Measurements from ENCODE around the gene ODF2. TPM values are rescaled to one million over a fixed set of nuclear protein-coding genes. Genes with fewer than 3 reads are reported as not detected.
A peak's percentile ranks its signal among the peaks of the same experiment; 100 is the strongest.
"Not testable (repeated sequence)": the region's sequence is repeated elsewhere in the genome, so short reads cannot be mapped to it uniquely, and the experiment has no call there.

ODF2 gene
- total RNA-seq, 1 experiment from 2014 or later, result 37.3 TPM

DNA sequence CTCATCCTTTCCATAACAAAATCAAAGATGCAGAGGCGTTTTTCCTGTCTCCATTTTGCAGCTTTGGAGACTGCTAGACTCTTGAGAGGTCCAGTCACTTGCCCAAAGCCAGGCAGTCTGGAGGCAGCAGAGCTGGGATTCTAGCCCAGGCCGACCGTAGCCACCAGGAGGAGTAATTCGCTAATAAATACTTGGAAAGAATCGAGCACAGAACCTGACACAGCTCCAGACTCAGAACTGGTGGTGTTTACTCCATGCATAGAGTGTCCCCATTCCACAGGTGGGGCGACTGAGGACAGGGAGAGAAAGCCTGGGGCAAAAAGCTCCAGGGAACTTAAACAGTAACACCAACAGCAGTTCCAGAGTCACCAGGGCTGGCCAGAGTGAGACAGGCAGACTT lies 45.8 kb upstream of the ODF2 start:
- CTCF ChIA-PET, result interaction anchor here (0.9 to 2.9 kb wide), 4 partner anchors 10 to 51 kb away, joined by 3 to 12 read pairs (median 8); no protein-coding TSS in a partner anchor
- no peaks in the 10 kb centered on the region for H3K4me1 Mint-ChIP-seq (ENCODE audit: insufficient read depth, unreplicated experiment)
- intact Hi-C loops (cut with micrococcal nuclease), result loop anchor here (10.0 kb wide), 1 partner anchor 45 kb away; no protein-coding TSS in a partner anchor
- POLR2A ChIA-PET, result interaction anchor here (0.6 to 0.8 kb wide), 2 partner anchors 10 to 48 kb away, joined by 3 read pairs; no protein-coding TSS in a partner anchor
- H3K9me3 Mint-ChIP-seq (ENCODE audit: unreplicated experiment), result no peaks in the 10 kb centered on the region
- H3K27me3 Mint-ChIP-seq (ENCODE audit: insufficient read depth, unreplicated experiment), result peaks cover 17% of the 10 kb centered on the region
- no peaks in the 10 kb centered on the region for H3K36me3 Mint-ChIP-seq (ENCODE audit: insufficient read depth, unreplicated experiment)
- TF ChIP-seq, protein P1, sequence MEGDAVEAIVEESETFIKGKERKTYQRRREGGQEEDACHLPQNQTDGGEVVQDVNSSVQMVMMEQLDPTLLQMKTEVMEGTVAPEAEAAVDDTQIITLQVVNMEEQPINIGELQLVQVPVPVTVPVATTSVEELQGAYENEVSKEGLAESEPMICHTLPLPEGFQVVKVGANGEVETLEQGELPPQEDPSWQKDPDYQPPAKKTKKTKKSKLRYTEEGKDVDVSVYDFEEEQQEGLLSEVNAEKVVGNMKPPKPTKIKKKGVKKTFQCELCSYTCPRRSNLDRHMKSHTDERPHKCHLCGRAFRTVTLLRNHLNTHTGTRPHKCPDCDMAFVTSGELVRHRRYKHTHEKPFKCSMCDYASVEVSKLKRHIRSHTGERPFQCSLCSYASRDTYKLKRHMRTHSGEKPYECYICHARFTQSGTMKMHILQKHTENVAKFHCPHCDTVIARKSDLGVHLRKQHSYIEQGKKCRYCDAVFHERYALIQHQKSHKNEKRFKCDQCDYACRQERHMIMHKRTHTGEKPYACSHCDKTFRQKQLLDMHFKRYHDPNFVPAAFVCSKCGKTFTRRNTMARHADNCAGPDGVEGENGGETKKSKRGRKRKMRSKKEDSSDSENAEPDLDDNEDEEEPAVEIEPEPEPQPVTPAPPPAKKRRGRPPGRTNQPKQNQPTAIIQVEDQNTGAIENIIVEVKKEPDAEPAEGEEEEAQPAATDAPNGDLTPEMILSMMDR (IDR thresholded peaks at IDR 0.05; ENCODE audit: unreplicated experiment), result no peak
- no peak for DNase-seq (ENCODE audit: unreplicated experiment)
- BruUV-seq (replicated peaks), result no TSS peak
- H3K27ac Mint-ChIP-seq (ENCODE audit: low read depth, unreplicated experiment), result no peak overlapping the region
- H3K4me3 Mint-ChIP-seq (ENCODE audit: unreplicated experiment), result no peak overlapping the region

DNA sequence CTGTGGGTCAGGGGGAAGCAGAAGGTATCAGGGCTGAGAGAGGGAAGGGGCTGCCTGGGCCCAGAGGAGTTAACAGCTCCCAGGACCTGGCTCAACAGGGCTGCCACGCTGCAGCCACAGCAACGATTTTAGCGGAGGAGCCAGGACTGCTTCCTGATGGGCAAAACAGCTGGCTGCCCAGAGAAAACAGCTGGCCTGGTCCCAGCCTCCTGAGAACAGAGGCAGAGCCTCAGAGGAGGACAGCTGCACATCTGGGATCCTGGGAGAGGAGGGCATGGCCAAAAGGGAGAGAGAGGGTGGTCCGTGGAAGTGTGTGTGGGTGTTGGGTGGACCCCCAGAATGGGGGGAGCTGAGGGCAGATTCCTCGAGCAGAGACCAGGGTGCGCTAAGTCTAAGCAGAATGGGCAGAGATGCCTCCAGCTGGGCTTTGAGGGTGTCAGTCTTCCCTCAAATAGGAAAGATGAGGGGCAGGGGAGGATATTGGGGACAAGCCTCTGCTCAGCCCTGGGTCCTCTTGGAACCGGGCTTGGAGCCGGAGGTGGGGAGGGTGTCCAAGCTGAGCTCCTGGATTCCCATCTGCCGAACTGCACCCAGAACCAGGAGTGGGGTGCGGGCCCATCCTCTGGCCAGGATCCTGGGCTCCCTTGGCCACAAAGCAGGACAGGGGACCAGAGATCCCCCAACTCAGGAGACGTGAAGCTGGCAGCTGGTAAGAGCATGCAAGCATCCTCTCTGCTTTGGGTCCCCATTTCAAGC lies 44.3 kb upstream of the ODF2 start:
- TF ChIP-seq, protein P1 (IDR thresholded peaks at IDR 0.05; ENCODE audit: unreplicated experiment), result no peak
- intact Hi-C loops (cut with micrococcal nuclease), result loop anchor here (2.0 to 10.0 kb wide), 2 partner anchors 47 to 117 kb away; no protein-coding TSS in a partner anchor
- BruUV-seq (replicated peaks), result no TSS peak
- Mint-ChIP-seq H3K4me1 (ENCODE audit: insufficient read depth, unreplicated experiment) (no peaks in the 10 kb centered on the region), H3K27ac (ENCODE audit: low read depth, unreplicated experiment) (no peak overlapping the region), H3K9me3 (ENCODE audit: unreplicated experiment) (no peaks in the 10 kb centered on the region), H3K4me3 (ENCODE audit: unreplicated experiment) (no peak overlapping the region), H3K36me3 (ENCODE audit: insufficient read depth, unreplicated experiment) (no peaks in the 10 kb centered on the region), H3K27me3 (ENCODE audit: insufficient read depth, unreplicated experiment) (peaks cover 33% of the 10 kb centered on the region)
- CTCF ChIA-PET, result interaction anchor here (0.6 to 2.9 kb wide), 7 partner anchors 8 to 212 kb away, joined by 3 to 12 read pairs (median 3); no protein-coding TSS in a partner anchor
- POLR2A ChIA-PET, result interaction anchor here (1.0 kb wide), 1 partner anchor 273 kb away, joined by 3 read pairs; no protein-coding TSS in a partner anchor
- DNase-seq (ENCODE audit: unreplicated experiment), result no peak

DNA sequence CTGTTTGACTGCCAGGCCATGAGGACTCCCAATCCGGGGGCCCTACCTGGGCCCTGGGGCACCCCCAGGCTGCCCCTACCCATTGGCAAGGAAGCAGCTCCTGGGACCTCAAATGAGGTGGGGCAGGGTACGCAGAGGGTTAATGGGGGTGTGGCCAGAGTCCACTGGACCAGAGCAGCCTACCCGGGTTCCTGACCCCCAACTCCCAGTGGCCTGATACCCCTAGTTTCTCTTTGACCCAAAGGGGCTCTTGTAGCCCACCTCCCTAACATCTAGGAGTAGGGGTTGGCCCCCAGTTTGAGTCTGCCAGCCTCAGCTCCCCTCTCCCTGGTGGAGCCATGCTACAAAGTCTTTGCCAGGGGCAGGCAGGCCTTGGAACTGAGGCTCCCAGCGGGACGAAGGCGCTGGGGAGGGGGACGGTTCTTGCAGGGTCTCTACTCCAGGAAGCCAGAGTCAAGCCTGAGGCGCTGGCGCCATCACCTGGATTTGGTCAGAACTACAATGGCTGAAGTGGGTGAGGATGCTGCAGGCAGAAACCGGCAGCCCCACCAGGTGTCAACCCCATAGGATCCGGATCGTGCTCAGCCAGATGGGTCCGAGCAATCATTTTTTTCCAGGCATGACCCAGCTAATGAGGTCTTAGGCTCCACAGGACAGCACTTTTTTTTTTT lies 43.6 kb upstream of the ODF2 start:
- peak; percentile 43 for DNase-seq (ENCODE audit: unreplicated experiment)
- Mint-ChIP-seq H3K9me3 (ENCODE audit: unreplicated experiment) (no peaks in the 10 kb centered on the region), H3K27ac (ENCODE audit: low read depth, unreplicated experiment) (no peak overlapping the region), H3K36me3 (ENCODE audit: insufficient read depth, unreplicated experiment) (no peaks in the 10 kb centered on the region), H3K27me3 (ENCODE audit: insufficient read depth, unreplicated experiment) (peaks cover 35% of the 10 kb centered on the region), H3K4me3 (ENCODE audit: unreplicated experiment) (no peak overlapping the region), H3K4me1 (ENCODE audit: insufficient read depth, unreplicated experiment) (no peaks in the 10 kb centered on the region)
- intact Hi-C loops (cut with micrococcal nuclease), result loop anchor here (2.0 to 10.0 kb wide), 2 partner anchors 47 to 117 kb away; no protein-coding TSS in a partner anchor
- ChIA-PET CTCF (interaction anchor here (0.6 to 2.9 kb wide), 7 partner anchors 7 to 1233 kb away, joined by 3 to 12 read pairs (median 3); no protein-coding TSS in a partner anchor), POLR2A (interaction anchor here (0.7 kb wide), 1 partner anchor 32 kb away, joined by 3 read pairs; no protein-coding TSS in a partner anchor)
- BruUV-seq (replicated peaks), result no TSS peak
- TF ChIP-seq, protein P1 (IDR thresholded peaks at IDR 0.05; ENCODE audit: unreplicated experiment), result peak; percentile 49

DNA sequence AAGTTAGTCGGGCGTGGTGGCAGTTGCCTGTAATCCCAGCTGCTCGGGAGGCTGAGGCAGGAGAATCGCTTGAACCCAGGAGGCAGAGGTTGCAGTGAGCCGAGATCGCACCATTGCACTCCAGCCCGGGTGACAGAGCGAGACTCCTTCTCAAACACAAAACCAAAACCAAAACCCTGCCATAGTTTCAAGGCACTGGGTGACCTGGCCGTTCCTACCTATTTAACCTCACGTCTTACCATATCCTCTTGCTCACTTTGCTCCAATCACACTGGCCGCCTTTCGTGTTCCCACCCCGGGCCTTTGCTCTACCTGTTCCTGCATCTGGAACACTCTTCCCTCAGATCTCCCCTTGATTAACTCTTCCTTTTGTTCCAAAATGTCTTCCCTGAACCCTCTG lies 42.1 kb upstream of the ODF2 start:
- H3K4me3 Mint-ChIP-seq (ENCODE audit: unreplicated experiment); H3K9me3 Mint-ChIP-seq (ENCODE audit: unreplicated experiment); H3K27ac Mint-ChIP-seq (ENCODE audit: low read depth, unreplicated experiment); BruUV-seq (replicated peaks); H3K36me3 Mint-ChIP-seq (ENCODE audit: insufficient read depth, unreplicated experiment); H3K4me1 Mint-ChIP-seq (ENCODE audit: insufficient read depth, unreplicated experiment); POLR2A ChIA-PET; DNase-seq (ENCODE audit: unreplicated experiment): not testable (repeated sequence)
- peaks cover 35% of the 10 kb centered on the region for H3K27me3 Mint-ChIP-seq (ENCODE audit: insufficient read depth, unreplicated experiment)
- intact Hi-C loops (cut with micrococcal nuclease), result loop anchor here (2.0 to 10.0 kb wide), 2 partner anchors 49 to 119 kb away; no protein-coding TSS in a partner anchor
- CTCF ChIA-PET, result interaction anchor here (1.0 kb wide), 1 partner anchor 51 kb away, joined by 3 read pairs; no protein-coding TSS in a partner anchor

All from MCF 10A (cell line).